Sigmoid colon (tissue), 4 donors: ENCODE results near the gene ABCA8.

Source experiments
- POLR2A ChIP-seq, 2 donors: fragments of 450-650 bp; IDR thresholded peaks; one replicate each; pipeline ENCODE4 v1.6.1; 2016; ENCODE audit warnings: antibody characterized with exemption in 2 of 2, mild to moderate bottlenecking in 2 of 2, moderate library complexity in 2 of 2
- POLR2AphosphoS5 ChIP-seq, 4 donors: sonication (generic); formaldehyde crosslinking; IDR thresholded peaks; one replicate each; pipeline ENCODE4 v1.6.1; 2017; ENCODE audit warnings: antibody characterized with exemption in 4 of 4
- TF ChIP-seq, protein P1 (sequence below), 4 experiments: fragments of 450-650 bp in 3 of 4; fragments of 200-600 bp in 1 of 4; IDR thresholded peaks; one replicate each; pipeline ENCODE4 v1.5.1; 2016 to 2019; ENCODE audit warnings: antibody characterized with exemption in 4 of 4, mild to moderate bottlenecking in 3 of 4, moderate library complexity in 2 of 4

DNA sequence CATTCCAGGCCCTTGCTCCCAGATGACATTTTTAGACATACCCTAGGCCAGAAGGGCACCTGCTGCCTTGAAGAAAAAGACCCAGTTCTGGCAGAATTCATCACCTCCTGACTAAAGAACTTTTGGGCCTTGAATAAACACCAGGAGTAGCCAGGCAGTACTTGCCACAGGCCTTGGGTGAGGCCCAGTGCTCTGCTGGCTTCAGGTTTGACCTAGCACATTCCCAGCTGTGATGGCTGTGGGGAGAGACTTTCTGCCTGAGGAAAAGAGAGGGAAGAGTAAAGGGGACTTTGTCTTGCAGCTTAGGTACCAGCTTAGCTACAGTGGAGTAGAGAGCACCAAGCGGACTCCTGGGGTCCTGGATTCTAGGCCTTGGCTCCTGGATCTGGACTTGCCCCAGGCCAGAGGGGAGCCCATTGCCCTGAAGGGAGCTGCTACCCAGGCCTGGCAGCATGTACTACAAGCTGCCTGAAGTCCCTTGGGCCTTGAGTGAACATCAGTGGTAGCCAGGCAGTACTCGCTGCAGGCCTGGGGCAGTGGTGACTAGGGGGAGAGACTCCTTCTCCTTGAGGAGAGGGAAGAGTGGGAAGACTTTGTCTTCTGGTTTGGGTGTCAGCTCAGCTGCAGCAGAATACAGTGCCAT lies 44.3 kb downstream of the ABCA8 start:
- TF ChIP-seq, protein P1, sequence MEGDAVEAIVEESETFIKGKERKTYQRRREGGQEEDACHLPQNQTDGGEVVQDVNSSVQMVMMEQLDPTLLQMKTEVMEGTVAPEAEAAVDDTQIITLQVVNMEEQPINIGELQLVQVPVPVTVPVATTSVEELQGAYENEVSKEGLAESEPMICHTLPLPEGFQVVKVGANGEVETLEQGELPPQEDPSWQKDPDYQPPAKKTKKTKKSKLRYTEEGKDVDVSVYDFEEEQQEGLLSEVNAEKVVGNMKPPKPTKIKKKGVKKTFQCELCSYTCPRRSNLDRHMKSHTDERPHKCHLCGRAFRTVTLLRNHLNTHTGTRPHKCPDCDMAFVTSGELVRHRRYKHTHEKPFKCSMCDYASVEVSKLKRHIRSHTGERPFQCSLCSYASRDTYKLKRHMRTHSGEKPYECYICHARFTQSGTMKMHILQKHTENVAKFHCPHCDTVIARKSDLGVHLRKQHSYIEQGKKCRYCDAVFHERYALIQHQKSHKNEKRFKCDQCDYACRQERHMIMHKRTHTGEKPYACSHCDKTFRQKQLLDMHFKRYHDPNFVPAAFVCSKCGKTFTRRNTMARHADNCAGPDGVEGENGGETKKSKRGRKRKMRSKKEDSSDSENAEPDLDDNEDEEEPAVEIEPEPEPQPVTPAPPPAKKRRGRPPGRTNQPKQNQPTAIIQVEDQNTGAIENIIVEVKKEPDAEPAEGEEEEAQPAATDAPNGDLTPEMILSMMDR (IDR thresholded peaks at IDR 0.05), result no peak
- TF ChIP-seq POLR2A (IDR thresholded peaks at IDR 0.05), result no peak
- TF ChIP-seq POLR2AphosphoS5 (IDR thresholded peaks at IDR 0.05), result no peak
